K562 (cell line): ENCODE measurements around the gene NOM1. TPM values are rescaled to one million over a fixed set of nuclear protein-coding genes. Genes with fewer than 3 reads are reported as not detected.

Source experiments
- ATAC-seq: fragments of 200-7000 bp; cut with Tn5 transposase; 3 replicates; pipeline ENCODE4 v1.9.1; 2020; ENCODE audit warnings: moderate library complexity
- BruUV-seq: library from RNA; stranded (reverse); fragments of 400-500 nt; replicated peaks from 2 replicates; lab custom pipeline; 2021; lab: Mats Ljungman, UMichigan
- CTCF ChIA-PET: fragments of 300-600 bp; formaldehyde crosslinking; extraction: SDS; loops from one replicate; lab custom pipeline; 2021; ENCODE audit warnings: low intra/inter-chr PET ratio; lab: Yijun Ruan, JAX
- POLR2A ChIA-PET: fragments of 300-600, 350-650 bp; sonication (Branson Sonifier 250); formaldehyde crosslinking; extraction: SDS; loops from one replicate; lab custom pipeline; 2021; ENCODE audit warnings: antibody characterized with exemption, inconsistent platforms; lab: Yijun Ruan, JAX
- DNase-seq, 4 experiments: peaks; one replicate each; pipeline versions ENCODE4 v3.0.0 to v3.0.0-alpha.2; 2011 to 2018; ENCODE audit warnings: low spot score in 3 of 4, mixed read lengths in 3 of 4; ENCODE audit errors: extremely low read depth in 1 of 4
- FAIRE-seq: peaks from 2 replicates; lab custom pipeline; 2011; peaks lifted over from hg19 to GRCh38; lab: Jason Lieb, UNC
- H2AFZ ChIP-seq: 2 replicates; pipeline ENCODE4 v1.6.0; 2011; ENCODE audit warnings: low read depth, low read length, control low read depth, inconsistent platforms
- H3K27ac ChIP-seq: fragments of 200-600 bp; 3 replicates; pipeline ENCODE4 v1.8.0; 2011; ENCODE audit warnings: low read depth, mild to moderate bottlenecking, control low read depth, inconsistent platforms, low read length, moderate library complexity, mixed read lengths; ENCODE audit errors: extremely low read depth
- H3K27me3 ChIP-seq, 2 experiments: fragments of 300-600 bp in 1 of 2; 2 replicates in 1 of 2; 3 replicates in 1 of 2; pipeline versions ENCODE4 v1.6.0 to v1.8.0; 2011; ENCODE audit warnings: inconsistent platforms in 2 of 2, low read length in 2 of 2, mild to moderate bottlenecking in 1 of 2, mixed read lengths in 1 of 2, moderate library complexity in 1 of 2; ENCODE audit not compliant: control insufficient read depth in 2 of 2, insufficient read depth in 2 of 2
- H3K36me3 ChIP-seq: fragments of 300-600 bp; 3 replicates; pipeline ENCODE4 v1.8.0; 2011; ENCODE audit warnings: mild to moderate bottlenecking, low read length, inconsistent platforms; ENCODE audit not compliant: control insufficient read depth, insufficient read depth
- H3K4me1 ChIP-seq, 2 experiments: fragments of 200-600 bp in 1 of 2; replicated peaks in 1 of 2; 2 replicates in 1 of 2; 3 replicates in 1 of 2; pipeline versions ENCODE4 v1.5.1 to v1.8.0; 2011; ENCODE audit warnings: inconsistent platforms in 2 of 2, low read length in 2 of 2, mild to moderate bottlenecking in 1 of 2, mixed read lengths in 1 of 2, moderate library complexity in 1 of 2; ENCODE audit not compliant: control insufficient read depth in 2 of 2, insufficient read depth in 2 of 2
- H3K4me2 ChIP-seq: 2 replicates; pipeline ENCODE4 v1.6.1; 2011; ENCODE audit warnings: low read length, control low read depth, inconsistent platforms, mixed read lengths; ENCODE audit not compliant: insufficient read depth
- H3K4me3 ChIP-seq: fragments of 200-600 bp; sonication (generic), shearing (Covaris generic); 2 replicates; pipeline ENCODE4 v1.5.1; 2016; ENCODE audit warnings: control low read depth, inconsistent platforms
- H3K79me2 ChIP-seq: fragments of 200-600 bp; 3 replicates; pipeline ENCODE4 v1.8.0; 2011; ENCODE audit warnings: low read length, inconsistent platforms; ENCODE audit not compliant: control insufficient read depth, insufficient read depth
- H3K9ac ChIP-seq, 2 experiments: 2 replicates each; pipeline versions ENCODE4 v1.6.0 to v1.6.1; 2011; ENCODE audit warnings: low read depth in 2 of 2, low read length in 2 of 2, control low read depth in 1 of 2, inconsistent platforms in 1 of 2, mild to moderate bottlenecking in 1 of 2, mixed read lengths in 1 of 2; ENCODE audit not compliant: insufficient read depth in 1 of 2
- H3K9me1 ChIP-seq: one replicate; pipeline ENCODE4 v1.6.0; 2011; ENCODE audit warnings: inconsistent platforms, mild to moderate bottlenecking, low read length, moderate library complexity; ENCODE audit not compliant: control insufficient read depth, insufficient read depth
- H3K9me3 ChIP-seq: replicated peaks from 2 replicates; pipeline ENCODE4 v1.5.1; 2011; ENCODE audit warnings: low read depth, low read length, inconsistent platforms; ENCODE audit not compliant: control insufficient read depth, insufficient read depth
- H4K20me1 ChIP-seq: replicated peaks from 2 replicates; pipeline ENCODE4 v1.6.1; 2011; ENCODE audit warnings: low read length, inconsistent platforms, mixed read lengths; ENCODE audit not compliant: control insufficient read depth, insufficient read depth
- ASH1L ChIP-seq: fragments of 450-650 bp; IDR thresholded peaks from 2 replicates; pipeline ENCODE4 v1.6.1; 2018; ENCODE audit warnings: borderline replicate concordance, mild to moderate bottlenecking, low read depth; ENCODE audit not compliant: partially characterized antibody
- GABPB1 ChIP-seq: sonication (generic); formaldehyde crosslinking; IDR thresholded peaks from 2 replicates; pipeline ENCODE4 v1.8.0; 2022; ENCODE audit warnings: mild to moderate bottlenecking, missing genetic modification reagents
- HNRNPL ChIP-seq: fragments of 200-400 bp; formaldehyde crosslinking; IDR thresholded peaks from 2 replicates; pipeline ENCODE4 v1.6.1; 2017; ENCODE audit warnings: low read depth, mild to moderate bottlenecking, low read length
- HOXB6 ChIP-seq: fragments of 250-450 bp; sonication (Bioruptor Pico); IDR thresholded peaks from 2 replicates; pipeline ENCODE4 v1.5.1; 2022; ENCODE audit warnings: mild to moderate bottlenecking, borderline replicate concordance
- NFE2 ChIP-seq: IDR thresholded peaks from 2 replicates; pipeline ENCODE4 v1.6.1; 2014; ENCODE audit warnings: antibody characterized with exemption, low read depth
- TRIM28 ChIP-seq: fragments of 450-650 bp; IDR thresholded peaks from 2 replicates; pipeline ENCODE4 v1.6.1; 2017
- ZNF311 ChIP-seq: fragments of 250-450 bp; sonication (Bioruptor Pico); IDR thresholded peaks from 2 replicates; pipeline ENCODE4 v1.4.0; 2020; ENCODE audit warnings: mild to moderate bottlenecking, moderate library complexity
- WGBS: fragments of 100-300 bp; shearing (Covaris generic); methylation state at CpG from one replicate; pipeline ENCODE4 v1.1.6; 2016; ENCODE audit warnings: low coverage, mixed read lengths; ENCODE audit not compliant: insufficient coverage; ENCODE audit errors: missing lambda C conversion rate; 5-methylcytosine and 5-hydroxymethylcytosine counted together
- in situ Hi-C: fragments of 300-500 bp; cut with MboI; formaldehyde crosslinking; loops from 4 replicates; pipeline ENCODE4 v1.15.0; 2018; ENCODE audit warnings: inconsistent platforms, mixed read lengths
- intact Hi-C: fragments of 100-400 bp; cut with micrococcal nuclease; formaldehyde crosslinking; loops from 2 replicates; pipeline ENCODE4 v1.14.2; 2022
- polyA plus RNA-seq, 8 experiments: library from polyadenylated mRNA; depleted of rRNA in 4 of 8; stranded (reverse) in 5 of 8; unstranded in 3 of 8; fragments of >200 nt; fragmentation: Nextera tagmentation in 2 of 8; fragmentation: Illumina TruSeq in 1 of 8; extraction: Ambion mirVana in 2 of 8; extraction: Trizol in 1 of 8; gene quantifications; 2 replicates each; pipeline versions ENCODE4 v1.2.1 to v1.2.3, GENCODE V29; 2011 to 2014; ENCODE audit warnings: inconsistent platforms in 1 of 8, missing spikeins in 1 of 8
- total RNA-seq, 7 experiments: library from RNA; depleted of rRNA in 6 of 7; stranded (reverse); fragments of >200 nt in 6 of 7; fragmentation: Illumina TruSeq in 2 of 7; extraction: Trizol in 2 of 7; gene quantifications; 2 replicates each; pipeline versions ENCODE4 v1.2.1 to v1.2.3, GENCODE V29; 2011 to 2021; ENCODE audit warnings: low replicate concordance in 1 of 7
- TF ChIP-seq, protein P1 (sequence below): fragments of 250-450 bp; sonication (Bioruptor Pico); IDR thresholded peaks from 2 replicates; pipeline ENCODE4 v1.8.0; 2021; ENCODE audit warnings: moderate library complexity, mild to moderate bottlenecking, inconsistent platforms
- TF ChIP-seq, protein P2 (sequence below), 2 experiments: IDR thresholded peaks in 1 of 2; conservative IDR thresholded peaks in 1 of 2; 2 replicates each; pipeline ENCODE4 v1.6.1; 2016; ENCODE audit warnings: low read depth in 2 of 2, mild to moderate bottlenecking in 1 of 2, missing compliant biosample characterization in 1 of 2, missing genetic modification characterization in 1 of 2, moderate library complexity in 1 of 2
- TF ChIP-seq, protein P3 (sequence below): fragments of 250-450 bp; sonication (Bioruptor Pico); IDR thresholded peaks from 2 replicates; pipeline ENCODE4 v1.5.0; 2021
- TF ChIP-seq, protein P4 (sequence below): fragments of 250-450 bp; sonication (Bioruptor Pico); IDR thresholded peaks from 2 replicates; pipeline ENCODE4 v1.4.0; 2020; ENCODE audit warnings: mild to moderate bottlenecking
- TF ChIP-seq, protein P5 (sequence below): fragments of 250-450 bp; sonication (Bioruptor Pico); IDR thresholded peaks from 2 replicates; pipeline ENCODE4 v1.8.0; 2022; ENCODE audit warnings: inconsistent platforms

Gene NOM1
- total and polyA plus RNA-seq, 9 of the 15 experiments (the other 6 are each of a cell fraction or from before 2014, with no cell fraction given): 6.8 to 47.3 (median 37.4) TPM

DNA sequence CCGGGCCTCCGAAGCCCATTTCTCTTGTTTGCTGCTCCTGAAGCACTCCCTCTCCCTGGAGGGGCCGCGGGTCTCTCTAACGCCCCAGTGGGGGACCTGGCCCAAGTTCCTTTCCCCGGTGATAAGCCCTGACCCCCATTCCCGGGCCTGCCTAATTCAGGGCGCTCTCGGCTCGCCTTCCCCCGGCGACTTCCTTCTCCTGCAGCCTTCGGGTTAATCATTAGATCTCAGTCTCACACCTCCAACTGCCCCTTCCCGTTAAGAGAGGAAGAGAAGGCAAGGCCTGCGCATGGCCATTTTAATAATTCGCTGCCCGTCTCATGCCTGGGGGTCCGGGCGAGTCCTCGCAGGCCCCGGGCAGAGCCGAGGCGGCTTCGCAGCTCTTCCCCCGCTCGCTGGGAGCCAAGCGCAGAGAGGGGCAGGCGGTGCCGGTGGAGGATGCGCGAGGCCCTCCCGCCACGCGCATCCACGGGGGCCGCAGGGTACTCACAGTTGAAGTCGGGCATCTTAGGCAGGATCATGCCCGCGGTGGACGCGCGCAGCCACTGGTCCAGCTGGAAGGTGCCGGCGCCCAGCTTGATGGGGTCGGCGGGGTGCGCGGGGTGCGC is 59.8 kb downstream of the NOM1 start:
- Histone ChIP-seq H3K4me2 (no peak overlapping the region), H3K9me1 (no peaks in the 10 kb centered on the region), H3K4me1 (peaks cover 4 to 39% of the 10 kb centered on the region in 2 experiments), H3K9ac (0 out of 4 replicates have a peak overlapping the region, but pooled peaks of 1 of the 2 experiments have one; percentile 47), H3K27ac (no peak overlapping the region), H3K4me3 (peak overlapping the region; percentile 19), H3K9me3 (no peaks in the 10 kb centered on the region), H3K36me3 (no peaks in the 10 kb centered on the region), H4K20me1 (no peaks in the 10 kb centered on the region), H3K79me2 (no peaks in the 10 kb centered on the region), H2AFZ (no peak overlapping the region), H3K27me3 (peaks cover 8 to 39% of the 10 kb centered on the region in 2 experiments; a peak in 4 of 5 replicates)
- no peak for FAIRE-seq
- DNase-seq: no peak
- intact Hi-C loops (no loop called here), in situ Hi-C loops (no loop called here)
- no peak for ATAC-seq
- no TSS peak for BruUV-seq
- 59% methylated on average over 44 of the region's 49 CpGs for WGBS
- ChIA-PET CTCF (no interaction called here), POLR2A (interaction anchor here (0.6 to 2.2 kb wide), 3 partner anchors 9 to 19 kb away, joined by 3 to 10 read pairs (median 6); no protein-coding TSS in a partner anchor)
- no peak for TF ChIP-seq ASH1L
- TF ChIP-seq ZNF311: no peak; the same call in 1 of the 2 replicates
- no peak for TF ChIP-seq NFE2
- TF ChIP-seq HOXB6 (CRISPR knock-in tag): no peak
- TF ChIP-seq HNRNPL: peak; percentile 53; the same call in 1 of the 2 replicates
- TF ChIP-seq, protein P1, sequence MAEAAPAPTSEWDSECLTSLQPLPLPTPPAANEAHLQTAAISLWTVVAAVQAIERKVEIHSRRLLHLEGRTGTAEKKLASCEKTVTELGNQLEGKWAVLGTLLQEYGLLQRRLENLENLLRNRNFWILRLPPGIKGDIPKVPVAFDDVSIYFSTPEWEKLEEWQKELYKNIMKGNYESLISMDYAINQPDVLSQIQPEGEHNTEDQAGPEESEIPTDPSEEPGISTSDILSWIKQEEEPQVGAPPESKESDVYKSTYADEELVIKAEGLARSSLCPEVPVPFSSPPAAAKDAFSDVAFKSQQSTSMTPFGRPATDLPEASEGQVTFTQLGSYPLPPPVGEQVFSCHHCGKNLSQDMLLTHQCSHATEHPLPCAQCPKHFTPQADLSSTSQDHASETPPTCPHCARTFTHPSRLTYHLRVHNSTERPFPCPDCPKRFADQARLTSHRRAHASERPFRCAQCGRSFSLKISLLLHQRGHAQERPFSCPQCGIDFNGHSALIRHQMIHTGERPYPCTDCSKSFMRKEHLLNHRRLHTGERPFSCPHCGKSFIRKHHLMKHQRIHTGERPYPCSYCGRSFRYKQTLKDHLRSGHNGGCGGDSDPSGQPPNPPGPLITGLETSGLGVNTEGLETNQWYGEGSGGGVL: no peak
- no peak for TF ChIP-seq TRIM28
- peak; percentile 84 for TF ChIP-seq GABPB1 (CRISPR knock-in tag)
- TF ChIP-seq, protein P2, sequence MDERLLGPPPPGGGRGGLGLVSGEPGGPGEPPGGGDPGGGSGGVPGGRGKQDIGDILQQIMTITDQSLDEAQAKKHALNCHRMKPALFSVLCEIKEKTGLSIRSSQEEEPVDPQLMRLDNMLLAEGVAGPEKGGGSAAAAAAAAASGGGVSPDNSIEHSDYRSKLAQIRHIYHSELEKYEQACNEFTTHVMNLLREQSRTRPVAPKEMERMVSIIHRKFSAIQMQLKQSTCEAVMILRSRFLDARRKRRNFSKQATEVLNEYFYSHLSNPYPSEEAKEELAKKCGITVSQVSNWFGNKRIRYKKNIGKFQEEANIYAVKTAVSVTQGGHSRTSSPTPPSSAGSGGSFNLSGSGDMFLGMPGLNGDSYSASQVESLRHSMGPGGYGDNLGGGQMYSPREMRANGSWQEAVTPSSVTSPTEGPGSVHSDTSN (CRISPR knock-in tag; IDR thresholded peaks at IDR 0.05; ENCODE audit: low read depth): no peak
- TF ChIP-seq, protein P2 (tag; conservative IDR thresholded peaks at IDR 0.05; ENCODE audit: low read depth): no peak
- TF ChIP-seq, protein P3, sequence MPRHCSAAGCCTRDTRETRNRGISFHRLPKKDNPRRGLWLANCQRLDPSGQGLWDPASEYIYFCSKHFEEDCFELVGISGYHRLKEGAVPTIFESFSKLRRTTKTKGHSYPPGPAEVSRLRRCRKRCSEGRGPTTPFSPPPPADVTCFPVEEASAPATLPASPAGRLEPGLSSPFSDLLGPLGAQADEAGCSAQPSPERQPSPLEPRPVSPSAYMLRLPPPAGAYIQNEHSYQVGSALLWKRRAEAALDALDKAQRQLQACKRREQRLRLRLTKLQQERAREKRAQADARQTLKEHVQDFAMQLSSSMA (CRISPR knock-in tag): no peak
- TF ChIP-seq, protein P4, sequence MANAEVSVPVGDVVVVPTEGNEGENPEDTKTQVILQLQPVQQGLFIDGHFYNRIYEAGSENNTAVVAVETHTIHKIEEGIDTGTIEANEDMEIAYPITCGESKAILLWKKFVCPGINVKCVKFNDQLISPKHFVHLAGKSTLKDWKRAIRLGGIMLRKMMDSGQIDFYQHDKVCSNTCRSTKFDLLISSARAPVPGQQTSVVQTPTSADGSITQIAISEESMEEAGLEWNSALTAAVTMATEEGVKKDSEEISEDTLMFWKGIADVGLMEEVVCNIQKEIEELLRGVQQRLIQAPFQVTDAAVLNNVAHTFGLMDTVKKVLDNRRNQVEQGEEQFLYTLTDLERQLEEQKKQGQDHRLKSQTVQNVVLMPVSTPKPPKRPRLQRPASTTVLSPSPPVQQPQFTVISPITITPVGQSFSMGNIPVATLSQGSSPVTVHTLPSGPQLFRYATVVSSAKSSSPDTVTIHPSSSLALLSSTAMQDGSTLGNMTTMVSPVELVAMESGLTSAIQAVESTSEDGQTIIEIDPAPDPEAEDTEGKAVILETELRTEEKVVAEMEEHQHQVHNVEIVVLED: no peak
- TF ChIP-seq, protein P5, sequence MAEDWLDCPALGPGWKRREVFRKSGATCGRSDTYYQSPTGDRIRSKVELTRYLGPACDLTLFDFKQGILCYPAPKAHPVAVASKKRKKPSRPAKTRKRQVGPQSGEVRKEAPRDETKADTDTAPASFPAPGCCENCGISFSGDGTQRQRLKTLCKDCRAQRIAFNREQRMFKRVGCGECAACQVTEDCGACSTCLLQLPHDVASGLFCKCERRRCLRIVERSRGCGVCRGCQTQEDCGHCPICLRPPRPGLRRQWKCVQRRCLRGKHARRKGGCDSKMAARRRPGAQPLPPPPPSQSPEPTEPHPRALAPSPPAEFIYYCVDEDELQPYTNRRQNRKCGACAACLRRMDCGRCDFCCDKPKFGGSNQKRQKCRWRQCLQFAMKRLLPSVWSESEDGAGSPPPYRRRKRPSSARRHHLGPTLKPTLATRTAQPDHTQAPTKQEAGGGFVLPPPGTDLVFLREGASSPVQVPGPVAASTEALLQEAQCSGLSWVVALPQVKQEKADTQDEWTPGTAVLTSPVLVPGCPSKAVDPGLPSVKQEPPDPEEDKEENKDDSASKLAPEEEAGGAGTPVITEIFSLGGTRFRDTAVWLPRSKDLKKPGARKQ (CRISPR knock-in tag): peak; percentile 94
